ENCODE results near the gene ZNF660.

ZNF660 gene

DNA sequence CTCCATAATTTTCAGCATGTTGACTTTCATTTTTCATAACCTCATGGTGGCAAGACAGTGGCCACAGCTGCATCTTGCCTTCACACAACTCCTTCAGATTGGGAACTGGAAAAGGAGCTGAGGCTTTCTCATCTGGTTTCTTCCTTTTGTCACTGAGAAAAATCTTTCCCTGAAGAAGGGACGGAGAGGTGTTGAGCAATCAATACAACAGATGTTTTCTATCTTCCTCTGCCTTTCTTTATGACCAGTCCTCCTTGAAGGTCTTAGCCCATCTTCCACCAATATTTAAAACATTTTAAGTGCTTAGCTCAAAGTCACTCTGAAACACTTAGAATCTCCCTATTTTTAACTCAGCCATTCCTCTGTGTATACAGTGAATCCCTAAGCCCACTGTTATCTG is 11.9 kb downstream of the ZNF660 start:
- TF ChIP-seq, protein P1, sequence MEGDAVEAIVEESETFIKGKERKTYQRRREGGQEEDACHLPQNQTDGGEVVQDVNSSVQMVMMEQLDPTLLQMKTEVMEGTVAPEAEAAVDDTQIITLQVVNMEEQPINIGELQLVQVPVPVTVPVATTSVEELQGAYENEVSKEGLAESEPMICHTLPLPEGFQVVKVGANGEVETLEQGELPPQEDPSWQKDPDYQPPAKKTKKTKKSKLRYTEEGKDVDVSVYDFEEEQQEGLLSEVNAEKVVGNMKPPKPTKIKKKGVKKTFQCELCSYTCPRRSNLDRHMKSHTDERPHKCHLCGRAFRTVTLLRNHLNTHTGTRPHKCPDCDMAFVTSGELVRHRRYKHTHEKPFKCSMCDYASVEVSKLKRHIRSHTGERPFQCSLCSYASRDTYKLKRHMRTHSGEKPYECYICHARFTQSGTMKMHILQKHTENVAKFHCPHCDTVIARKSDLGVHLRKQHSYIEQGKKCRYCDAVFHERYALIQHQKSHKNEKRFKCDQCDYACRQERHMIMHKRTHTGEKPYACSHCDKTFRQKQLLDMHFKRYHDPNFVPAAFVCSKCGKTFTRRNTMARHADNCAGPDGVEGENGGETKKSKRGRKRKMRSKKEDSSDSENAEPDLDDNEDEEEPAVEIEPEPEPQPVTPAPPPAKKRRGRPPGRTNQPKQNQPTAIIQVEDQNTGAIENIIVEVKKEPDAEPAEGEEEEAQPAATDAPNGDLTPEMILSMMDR (IDR thresholded peaks at IDR 0.05; ENCODE audit: low read depth, low read length, missing control alignments) = no peak
- no peak overlapping the region for H3K4me3 ChIP-seq (replicated peaks; ENCODE audit: low read depth, low read length)
- DNase-seq (ENCODE audit: extremely low read depth, low read depth) = no peak

DNA sequence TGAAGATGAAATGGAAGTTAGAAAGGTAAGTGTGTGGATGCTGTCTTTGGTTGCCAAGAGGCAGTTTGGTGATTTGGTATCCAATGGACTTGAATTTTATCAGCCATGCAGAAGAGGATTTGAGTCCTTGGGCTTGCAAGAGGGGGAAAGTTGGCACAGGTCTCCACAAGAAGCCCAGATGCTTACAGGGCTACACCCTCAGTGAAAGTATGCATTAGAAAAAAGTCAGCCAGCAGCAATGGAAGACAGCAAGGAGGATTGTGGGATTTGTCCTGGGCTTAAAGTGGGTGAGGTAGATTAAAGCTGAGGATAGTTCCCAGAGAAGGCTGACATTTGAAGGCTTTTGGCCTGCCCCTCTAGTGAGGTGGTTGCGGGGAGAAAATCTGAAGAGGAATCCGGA is 17.0 kb downstream of the ZNF660 start:
- no peak overlapping the region for H3K4me3 ChIP-seq (replicated peaks; ENCODE audit: low read depth, low read length)

DNA sequence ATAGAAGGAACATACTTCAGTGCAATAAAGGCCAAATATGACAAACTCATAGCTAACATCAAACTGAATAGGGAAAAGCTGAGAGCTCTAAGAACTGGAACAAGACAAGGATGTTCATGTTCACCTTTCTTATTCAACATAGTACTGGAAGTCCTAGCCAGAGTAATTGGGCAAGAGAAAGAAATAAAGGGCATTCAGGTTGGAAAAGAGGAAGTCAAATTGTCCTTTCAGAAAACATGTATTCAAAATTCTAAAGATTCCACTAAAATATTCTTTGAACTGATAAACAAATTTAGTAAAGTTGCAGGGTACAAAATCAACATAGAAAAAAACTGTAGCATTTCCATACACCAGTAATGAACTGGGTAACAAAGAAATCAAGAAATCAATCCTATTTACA is 27.9 kb downstream of the ZNF660 start:
- TF ChIP-seq, protein P1 (IDR thresholded peaks at IDR 0.05; ENCODE audit: low read depth, low read length, missing control alignments) = no peak
- H3K4me3 ChIP-seq (replicated peaks; ENCODE audit: low read depth, low read length) = no peak overlapping the region

More for the DNA sequence above, 17.0 kb downstream of the ZNF660 start:
- DNase-seq (ENCODE audit: extremely low read depth, low read depth) = no peak
- TF ChIP-seq, protein P1 (IDR thresholded peaks at IDR 0.05; ENCODE audit: low read depth, low read length, missing control alignments) = no peak

DNA sequence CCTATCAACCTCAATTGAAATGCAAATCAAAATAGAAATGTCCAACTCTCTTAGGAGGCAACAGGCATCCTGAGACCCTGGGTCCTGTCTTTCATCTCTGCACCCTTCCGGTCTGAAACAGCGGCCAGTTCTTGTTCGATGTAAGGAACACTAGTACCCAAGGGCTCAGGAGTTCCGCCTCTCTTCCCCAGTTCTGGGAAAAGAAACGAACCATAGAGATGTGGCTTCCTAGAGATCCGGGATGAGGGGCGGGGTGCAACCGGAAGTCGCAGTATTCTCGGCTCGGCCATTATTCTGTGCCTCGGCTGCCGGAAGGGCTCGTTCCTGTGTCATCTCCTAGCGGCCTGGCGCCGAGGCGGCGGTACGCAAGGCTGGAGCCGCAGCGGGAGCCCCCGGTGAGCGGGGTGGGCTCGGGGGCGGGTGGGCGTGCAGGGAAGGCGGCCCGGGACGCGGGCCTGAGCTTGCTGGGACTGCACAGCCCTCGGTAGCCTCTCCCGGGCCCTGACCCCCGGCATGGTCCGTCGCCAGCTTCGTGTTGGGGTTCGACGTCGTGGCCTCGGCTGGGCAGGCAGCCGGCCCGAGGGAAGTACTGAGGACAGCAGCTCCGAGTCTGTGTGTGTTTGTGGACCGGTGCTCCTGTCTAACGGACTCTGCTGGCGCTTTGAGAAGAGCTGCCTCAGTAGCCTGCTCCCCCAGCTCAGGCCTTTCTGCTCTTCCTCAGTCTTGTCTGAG is 40.2 kb downstream of the ZNF660 start, which contains the start of gene ZNF197:
ZNF197 (plus strand) TSS at position 288 of the 732 bp plus-strand sequence. CDS start 4,119 bp downstream, outside the sequence.
- TF ChIP-seq, protein P1 (IDR thresholded peaks at IDR 0.05; ENCODE audit: low read depth, low read length, missing control alignments) = no peak
- H3K4me3 ChIP-seq (replicated peaks; ENCODE audit: low read depth, low read length) = peak within 1 kb of the TSS; percentile 68
- peak; percentile 87 for DNase-seq (ENCODE audit: extremely low read depth, low read depth)

More for the DNA sequence above, 27.9 kb downstream of the ZNF660 start:
- DNase-seq (ENCODE audit: extremely low read depth, low read depth) = no peak

DNA sequence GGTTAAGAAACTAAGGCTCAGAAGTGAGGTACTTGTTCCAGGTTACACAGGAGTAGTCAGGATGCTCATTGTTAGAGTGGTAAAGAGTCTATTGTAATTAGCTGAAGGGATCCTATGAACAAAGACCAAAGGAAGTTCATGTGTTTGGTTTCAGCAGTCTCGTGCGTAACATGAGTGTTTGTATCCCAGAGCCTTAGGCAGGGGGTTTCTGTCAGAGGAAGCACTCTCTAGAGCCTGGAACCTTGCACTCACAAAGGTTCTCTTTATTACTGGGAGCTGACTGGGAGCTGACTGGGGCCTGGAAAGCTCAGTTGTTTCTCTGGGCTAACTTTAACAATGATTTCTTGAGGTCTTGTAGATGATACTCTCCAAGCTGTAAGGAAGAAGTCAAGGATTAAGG is 44.0 kb downstream of the ZNF660 start:
- DNase-seq (ENCODE audit: extremely low read depth, low read depth) = no peak
- TF ChIP-seq, protein P1 (IDR thresholded peaks at IDR 0.05; ENCODE audit: low read depth, low read length, missing control alignments) = no peak
- no peak overlapping the region for H3K4me3 ChIP-seq (replicated peaks; ENCODE audit: low read depth, low read length)

DNA sequence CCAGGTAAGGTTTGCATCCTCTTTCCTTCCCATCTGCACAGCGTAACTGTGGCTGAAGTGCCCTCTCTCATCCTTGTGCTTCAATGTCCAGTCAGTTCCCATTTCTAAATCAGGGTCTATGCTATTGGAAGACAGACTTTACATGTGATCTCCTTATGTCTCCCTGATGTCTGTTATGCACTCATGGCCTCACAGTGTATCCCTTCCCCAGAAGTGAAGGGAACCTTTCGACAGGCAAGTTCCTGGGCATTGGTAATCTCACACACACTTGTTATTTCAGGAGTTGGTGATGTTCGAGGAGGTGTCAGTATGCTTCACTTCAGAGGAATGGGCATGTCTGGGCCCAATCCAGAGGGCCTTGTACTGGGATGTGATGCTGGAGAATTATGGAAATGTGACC is 47.4 kb downstream of the ZNF660 start:
- DNase-seq (ENCODE audit: extremely low read depth, low read depth) = no peak
- no peak overlapping the region for H3K4me3 ChIP-seq (replicated peaks; ENCODE audit: low read depth, low read length)
- TF ChIP-seq, protein P1 (IDR thresholded peaks at IDR 0.05; ENCODE audit: low read depth, low read length, missing control alignments) = no peak

Measured in HFF-Myc (cell line).